NCI-H774 (cell line): ENCODE data around the gene PARK7.

Source experiments
- DNase-seq: peaks from one replicate; lab custom pipeline; 2025; lab: John Stamatoyannopoulos, UW

The PARK7 gene

GRCh38 chr1:8024329-8024728, 62.8 kb downstream of the PARK7 start:
- no peak for DNase-seq

- DNase-seq, result no peak
Observed at GRCh38 chr1:8025061-8025670, 63.7 kb downstream of the PARK7 start.

DNA sequence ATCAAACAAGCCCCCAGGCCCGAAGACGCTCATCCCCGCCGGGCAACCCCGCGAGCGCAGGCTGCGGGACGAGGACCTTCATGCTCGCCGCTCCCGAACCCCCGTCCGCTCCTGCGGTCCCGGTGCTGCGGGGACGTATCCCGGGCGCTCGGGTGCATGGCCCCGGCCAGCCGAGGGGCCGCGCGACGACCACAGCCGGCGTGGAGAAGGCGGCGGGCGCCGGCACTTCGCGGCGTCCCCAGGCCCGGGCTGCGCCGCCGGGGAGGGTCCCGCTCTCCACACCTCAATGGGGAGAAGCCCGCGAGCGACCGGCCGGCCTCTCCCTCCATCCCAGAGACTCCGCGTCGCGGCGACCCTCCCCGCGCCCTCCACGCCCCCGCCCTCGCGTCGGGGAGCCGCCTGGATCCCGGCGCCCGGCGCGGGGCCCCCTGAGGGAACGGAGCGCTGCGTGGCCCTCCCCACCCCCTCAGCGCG, 64.2 kb downstream of the PARK7 start:
- no peak for DNase-seq

GRCh38 chr1:8026153-8026975, 64.9 kb downstream of the PARK7 start, which contains the start of gene ERRFI1:
TSS of gene ERRFI1 (minus strand) at chr1:8026309. CDS start at chr1:8015619, 10,690 bp downstream.
- peak; percentile 77 for DNase-seq

DNA sequence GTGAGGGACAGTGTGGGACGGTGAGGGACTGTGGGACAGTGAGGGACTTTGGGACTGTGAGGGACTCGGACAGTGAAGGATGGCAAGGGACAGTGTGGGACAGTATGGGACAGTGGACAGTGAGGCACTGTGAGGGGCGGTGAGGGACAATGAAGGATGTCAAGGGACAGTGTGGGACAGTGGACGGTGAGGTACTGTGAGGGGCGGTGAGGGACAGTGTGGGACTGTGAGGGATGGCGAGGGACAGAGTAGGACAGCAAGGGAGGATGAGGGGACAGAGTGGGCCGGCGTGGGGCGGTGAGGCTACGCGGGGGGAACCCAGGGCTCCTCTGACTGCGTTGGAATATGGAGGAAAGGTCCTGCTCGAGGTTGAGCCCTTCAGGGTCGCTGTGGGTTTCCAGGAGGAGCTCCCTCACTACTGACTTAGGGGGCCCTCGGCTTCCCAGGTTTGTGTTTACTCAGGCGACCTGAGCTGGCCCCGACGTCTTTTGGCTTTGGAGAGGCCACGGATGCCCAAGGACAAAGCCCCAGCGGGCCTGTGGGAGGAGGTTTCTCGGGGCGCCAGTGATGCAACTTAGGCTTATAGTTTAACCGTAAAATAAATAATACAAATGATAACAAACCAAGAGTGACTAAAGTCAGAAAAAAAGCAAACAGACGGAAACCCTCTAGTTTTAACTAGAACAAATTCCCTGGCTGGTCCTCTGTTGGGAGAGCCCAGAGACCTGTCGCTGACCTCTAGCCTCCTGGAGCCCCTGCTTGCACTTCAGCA, 65.7 kb downstream of the PARK7 start:
- no peak for DNase-seq

DNA sequence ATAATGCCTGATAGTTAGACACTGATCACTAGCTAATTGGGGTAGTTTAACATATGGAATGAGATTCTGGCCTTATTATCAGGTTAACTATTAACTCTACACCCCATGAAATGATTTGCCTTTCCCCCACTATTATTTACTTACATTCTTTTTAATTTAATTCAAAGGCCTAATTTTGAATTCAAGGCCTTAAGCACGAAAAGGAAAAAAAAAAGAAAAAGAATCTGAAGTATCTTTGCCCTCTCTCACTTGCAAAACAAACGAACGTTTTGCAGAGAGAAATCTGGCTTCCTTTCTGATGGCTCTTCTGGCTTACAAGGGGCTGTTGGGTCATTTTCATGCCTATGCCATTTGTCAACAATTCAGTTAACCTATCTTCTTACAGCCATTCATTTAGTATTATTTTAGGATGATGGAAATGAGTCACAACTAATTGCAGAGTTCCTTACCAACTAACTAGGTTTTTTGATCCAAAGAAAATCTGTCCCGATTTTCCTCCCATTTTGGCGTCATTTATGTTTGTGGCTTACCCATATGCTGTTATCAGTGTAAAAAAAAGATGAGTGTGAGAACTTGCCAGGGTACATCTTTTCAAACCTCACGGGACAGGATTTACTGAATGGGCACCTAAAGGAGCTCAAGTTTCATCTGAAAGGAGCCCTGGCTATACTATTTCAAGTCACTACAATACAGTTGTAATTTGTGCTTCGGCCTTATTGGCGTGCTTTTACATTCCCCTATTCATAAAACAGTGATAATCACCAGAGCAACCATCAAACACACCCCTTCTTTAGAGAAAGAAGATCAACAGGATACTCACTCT, 66.4 kb downstream of the PARK7 start:
- DNase-seq, result no peak

DNA sequence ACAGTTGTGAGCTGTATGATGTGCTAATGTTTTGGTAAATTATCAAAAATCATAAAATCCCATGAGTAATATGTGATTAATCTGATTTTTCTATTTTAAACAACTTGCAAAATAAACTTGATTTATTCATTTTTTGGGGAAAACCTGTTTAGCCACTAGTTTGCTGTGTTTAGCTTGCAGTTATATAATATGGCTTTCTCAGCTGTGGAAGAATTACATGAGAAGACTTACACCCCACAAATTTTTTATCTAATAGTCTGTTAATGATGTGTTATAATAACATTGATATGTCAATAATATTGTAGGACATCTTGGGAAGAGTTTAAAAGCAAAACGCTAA, 67.0 kb downstream of the PARK7 start:
- no peak for DNase-seq

DNA sequence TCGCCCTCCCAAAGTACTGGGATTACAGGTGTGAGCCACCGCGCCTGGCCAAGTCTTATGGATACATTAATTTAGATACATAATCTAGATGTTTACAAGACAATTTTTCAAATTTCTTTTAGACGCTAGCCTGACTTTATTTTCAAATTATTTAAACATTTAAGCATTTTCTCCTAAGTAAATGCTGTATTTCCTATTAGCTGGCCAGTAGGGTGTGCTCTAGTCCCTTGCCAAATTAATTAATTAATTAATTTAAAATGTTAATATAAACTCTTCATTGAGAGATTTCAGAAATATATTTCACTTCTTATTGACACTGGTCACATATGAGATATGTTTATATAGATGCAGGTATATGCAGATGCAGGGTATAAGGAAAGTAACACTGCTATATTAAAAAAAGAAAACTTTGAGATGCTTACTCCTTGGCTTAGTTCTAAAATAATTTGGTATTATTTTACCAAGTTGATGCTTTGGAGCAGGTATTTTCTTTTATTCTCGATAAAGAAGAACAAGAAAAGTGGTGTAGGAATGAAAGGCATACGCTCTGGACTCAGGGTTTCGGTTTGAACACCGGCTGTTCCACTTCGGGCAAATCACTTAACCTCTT, 69.8 kb downstream of the PARK7 start:
- DNase-seq, result no peak

GRCh38 chr1:8032366-8032910, 70.9 kb downstream of the PARK7 start:
- DNase-seq, result no peak

DNA sequence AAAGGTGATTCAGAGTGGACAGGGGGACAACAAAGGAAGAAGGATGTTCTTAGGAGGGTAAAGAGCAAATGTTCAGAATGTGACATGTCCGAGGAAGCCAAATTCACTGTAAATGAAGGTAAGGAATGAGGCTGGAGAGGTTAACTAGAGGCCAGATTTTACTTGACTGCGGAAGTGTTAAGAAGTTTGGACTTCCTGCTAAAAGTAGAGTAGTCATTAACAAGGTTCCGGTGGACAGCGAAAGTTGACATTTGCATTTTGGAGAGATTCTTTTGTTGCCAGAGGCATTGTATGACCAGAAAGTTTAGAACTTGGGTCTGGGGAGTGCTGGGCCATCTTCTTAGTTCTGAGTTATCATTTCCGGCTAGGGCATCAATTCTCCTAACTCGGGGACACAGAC, 71.8 kb downstream of the PARK7 start:
- no peak for DNase-seq
